Left ventricle myocardium inferior (tissue), 1 donor: ENCODE data around the gene HOXA6. TPM values are rescaled to one million over a fixed set of nuclear protein-coding genes. Genes with fewer than 3 reads are reported as not detected.

Source experiments
- DNase-seq: peaks from one replicate; pipeline ENCODE4 v3.0.0-alpha.2; 2020
- H3K27ac ChIP-seq: fragments of 200-600 bp; replicated peaks from 2 replicates; pipeline ENCODE4 v1.8.0; 2021
- H3K27me3 ChIP-seq: fragments of 200-600 bp; 2 replicates; pipeline ENCODE4 v1.8.0; 2021; ENCODE audit warnings: low read depth
- H3K36me3 ChIP-seq: fragments of 200-600 bp; 2 replicates; pipeline ENCODE4 v1.8.0; 2021
- H3K4me1 ChIP-seq: fragments of 200-600 bp; 2 replicates; pipeline ENCODE4 v1.8.0; 2021
- H3K4me3 ChIP-seq: fragments of 200-600 bp; 2 replicates; pipeline ENCODE4 v1.8.0; 2021; ENCODE audit warnings: mild to moderate bottlenecking, moderate library complexity
- H3K9me3 ChIP-seq: fragments of 200-600 bp; replicated peaks from 2 replicates; pipeline ENCODE4 v1.8.0; 2021
- intact Hi-C: fragments of 100-400 bp; cut with micrococcal nuclease; formaldehyde crosslinking; loops from one replicate; pipeline ENCODE4 v1.11.0; 2022
- total RNA-seq: library from RNA; stranded (reverse); fragmentation: NEBNext Ultra II Directional; extraction: Animal tissue kit (Norgen Biotek cat#: 25700); gene quantifications from one replicate; pipeline ENCODE4 v1.2.1, GENCODE V29; 2021
- TF ChIP-seq, protein P1 (sequence below): fragments of 200-600 bp; IDR thresholded peaks from 2 replicates; pipeline ENCODE4 v1.8.0; 2021; ENCODE audit warnings: antibody characterized with exemption, mild to moderate bottlenecking, borderline replicate concordance
- donor health status: DM: no; HTN: yes; CAD: no; lungs with severe emphysema.

The HOXA6 gene
- total RNA-seq, 1 donor from 2014 or later: not detected

DNA sequence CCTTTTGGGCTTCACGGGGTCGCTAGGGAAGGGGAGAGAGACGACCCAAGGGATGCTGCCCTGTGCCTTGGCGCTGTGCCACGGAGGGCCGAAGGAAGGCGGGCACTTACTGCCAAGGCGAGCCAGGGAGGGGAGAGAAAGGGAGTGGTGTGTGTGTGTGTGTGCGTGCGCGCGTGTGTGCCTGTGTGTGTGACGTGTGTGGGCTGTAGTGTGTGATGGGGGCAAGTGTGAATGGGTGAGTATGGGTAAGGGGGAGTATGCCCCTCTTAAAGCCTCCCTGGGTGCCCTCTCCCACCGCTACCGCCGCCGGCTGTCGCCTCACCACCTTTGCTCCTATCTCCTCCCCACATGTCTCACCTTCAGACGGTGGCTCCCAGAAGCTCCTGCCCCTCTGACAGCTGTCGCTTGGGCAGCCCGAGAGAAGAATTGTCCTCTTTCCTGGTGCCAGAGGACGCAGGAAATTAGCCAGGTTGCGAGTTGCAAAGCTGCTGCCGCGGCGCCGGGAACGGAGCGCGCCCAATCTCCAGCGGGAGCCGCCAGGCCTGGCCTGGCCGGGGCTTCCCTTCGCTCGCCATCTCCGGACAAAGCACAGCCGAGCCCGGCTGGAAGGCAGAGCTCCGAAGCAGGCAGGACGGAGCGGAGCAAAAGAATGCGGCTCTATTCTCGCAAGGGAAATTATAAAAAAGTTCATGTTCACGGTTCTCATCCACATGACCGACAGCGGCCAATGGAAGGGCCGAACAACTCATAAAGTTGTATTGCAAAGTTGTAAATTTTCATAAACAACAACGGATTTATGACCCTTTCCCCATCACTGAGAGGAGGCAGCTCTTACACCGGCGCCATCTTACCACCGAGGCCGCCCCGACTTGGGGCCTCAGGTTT, 4.6 kb upstream of the HOXA6 start, which contains the start of gene HOXA3:
Gene HOXA3 (minus strand): TSS at position 653 of the 885 bp plus-strand sequence. CDS start 41,943 bp downstream, outside the sequence.
- Histone ChIP-seq H3K4me3 (peak within 1 kb of the TSS; percentile 55), H3K9me3 (no peaks in the 10 kb centered on the region), H3K36me3 (no peaks in the 10 kb centered on the region), H3K27ac (no peak within 1 kb of the TSS), H3K4me1 (peaks cover 62% of the 10 kb centered on the region), H3K27me3 (peaks cover 100% of the 10 kb centered on the region)
- peak; percentile 9 for DNase-seq
- TF ChIP-seq, protein P1, sequence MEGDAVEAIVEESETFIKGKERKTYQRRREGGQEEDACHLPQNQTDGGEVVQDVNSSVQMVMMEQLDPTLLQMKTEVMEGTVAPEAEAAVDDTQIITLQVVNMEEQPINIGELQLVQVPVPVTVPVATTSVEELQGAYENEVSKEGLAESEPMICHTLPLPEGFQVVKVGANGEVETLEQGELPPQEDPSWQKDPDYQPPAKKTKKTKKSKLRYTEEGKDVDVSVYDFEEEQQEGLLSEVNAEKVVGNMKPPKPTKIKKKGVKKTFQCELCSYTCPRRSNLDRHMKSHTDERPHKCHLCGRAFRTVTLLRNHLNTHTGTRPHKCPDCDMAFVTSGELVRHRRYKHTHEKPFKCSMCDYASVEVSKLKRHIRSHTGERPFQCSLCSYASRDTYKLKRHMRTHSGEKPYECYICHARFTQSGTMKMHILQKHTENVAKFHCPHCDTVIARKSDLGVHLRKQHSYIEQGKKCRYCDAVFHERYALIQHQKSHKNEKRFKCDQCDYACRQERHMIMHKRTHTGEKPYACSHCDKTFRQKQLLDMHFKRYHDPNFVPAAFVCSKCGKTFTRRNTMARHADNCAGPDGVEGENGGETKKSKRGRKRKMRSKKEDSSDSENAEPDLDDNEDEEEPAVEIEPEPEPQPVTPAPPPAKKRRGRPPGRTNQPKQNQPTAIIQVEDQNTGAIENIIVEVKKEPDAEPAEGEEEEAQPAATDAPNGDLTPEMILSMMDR: no peak
- intact Hi-C loops: no loop called here

DNA sequence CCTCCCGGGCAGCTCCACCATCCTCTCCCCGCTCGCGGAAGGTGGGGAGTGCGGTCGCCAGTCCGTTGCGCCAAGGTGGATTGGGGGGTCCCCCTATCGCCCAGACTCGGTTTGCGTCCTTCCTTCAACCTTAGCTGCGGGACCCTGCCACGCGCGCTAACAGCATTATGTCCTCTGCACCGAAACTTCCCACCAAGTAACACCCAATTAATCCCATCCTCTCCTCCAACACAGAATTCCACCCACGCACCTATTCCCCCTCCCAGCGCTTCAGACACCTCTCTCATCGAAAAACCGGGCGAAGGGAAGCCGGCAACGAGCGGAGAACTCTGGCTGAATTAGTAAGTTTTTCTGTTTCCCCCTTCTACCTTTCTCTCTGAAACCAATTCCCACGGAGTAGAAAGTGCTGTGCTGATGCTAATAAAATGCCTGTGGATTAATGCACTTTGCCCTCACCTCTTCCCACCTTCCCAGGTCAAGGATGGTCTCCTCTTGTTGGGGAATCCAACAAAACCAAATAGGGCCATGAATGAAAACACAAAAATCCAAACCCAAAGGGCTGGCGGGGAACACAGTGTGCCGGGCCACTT, 3.9 kb upstream of the HOXA6 start:
- peaks cover 62% of the 10 kb centered on the region for H3K4me1 ChIP-seq
- intact Hi-C loops: no loop called here
- H3K4me3 ChIP-seq: peak overlapping the region; percentile 55
- peaks cover 100% of the 10 kb centered on the region for H3K27me3 ChIP-seq
- peak; percentile 12 for DNase-seq
- TF ChIP-seq, protein P1: no peak
- H3K36me3 ChIP-seq: no peaks in the 10 kb centered on the region
- no peak overlapping the region for H3K27ac ChIP-seq
- no peaks in the 10 kb centered on the region for H3K9me3 ChIP-seq

DNA sequence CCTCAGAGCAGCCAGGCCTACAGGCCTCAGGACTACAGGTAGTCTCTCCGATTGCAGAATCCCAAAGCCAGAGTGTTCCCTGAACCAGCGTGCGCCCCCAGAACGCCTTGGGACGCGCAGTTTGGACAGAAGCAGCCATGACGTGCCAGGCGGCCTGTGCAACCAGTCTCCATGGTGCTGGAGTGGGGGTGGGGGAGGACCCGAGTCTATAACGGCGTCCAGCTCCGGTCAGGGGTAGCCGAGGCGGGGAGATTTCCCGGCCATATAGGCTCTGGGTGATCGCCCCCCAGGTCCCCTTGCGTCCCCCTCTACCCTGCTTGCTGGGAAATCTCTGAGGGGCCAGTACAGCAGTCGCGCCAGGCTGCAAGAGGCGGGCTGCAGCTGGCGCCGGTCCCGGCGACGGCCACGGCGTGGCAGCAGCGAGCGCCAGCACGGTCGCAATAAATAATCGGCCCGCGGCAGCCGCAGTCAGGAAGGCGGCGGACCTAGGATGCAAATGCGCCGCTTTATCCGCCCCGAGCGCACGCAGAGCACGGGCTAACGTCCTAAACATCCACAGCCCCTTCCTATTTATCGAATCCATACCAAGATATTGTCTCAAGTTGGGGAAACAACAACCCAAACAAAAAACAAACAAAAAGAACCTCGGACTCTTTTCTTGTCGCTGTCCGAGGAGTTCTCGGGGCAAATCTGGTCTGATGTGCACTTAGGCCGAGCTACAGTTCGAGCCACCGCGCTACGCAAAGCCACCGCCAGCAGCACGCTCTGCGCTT, 3.2 kb upstream of the HOXA6 start:
- Histone ChIP-seq H3K36me3 (no peaks in the 10 kb centered on the region), H3K4me1 (peaks cover 56% of the 10 kb centered on the region), H3K27ac (no peak overlapping the region), H3K9me3 (no peaks in the 10 kb centered on the region), H3K4me3 (peak overlapping the region; percentile 55), H3K27me3 (peaks cover 100% of the 10 kb centered on the region)
- TF ChIP-seq, protein P1: peak; percentile 88
- intact Hi-C loops: no loop called here
- peak; percentile 51 for DNase-seq

DNA sequence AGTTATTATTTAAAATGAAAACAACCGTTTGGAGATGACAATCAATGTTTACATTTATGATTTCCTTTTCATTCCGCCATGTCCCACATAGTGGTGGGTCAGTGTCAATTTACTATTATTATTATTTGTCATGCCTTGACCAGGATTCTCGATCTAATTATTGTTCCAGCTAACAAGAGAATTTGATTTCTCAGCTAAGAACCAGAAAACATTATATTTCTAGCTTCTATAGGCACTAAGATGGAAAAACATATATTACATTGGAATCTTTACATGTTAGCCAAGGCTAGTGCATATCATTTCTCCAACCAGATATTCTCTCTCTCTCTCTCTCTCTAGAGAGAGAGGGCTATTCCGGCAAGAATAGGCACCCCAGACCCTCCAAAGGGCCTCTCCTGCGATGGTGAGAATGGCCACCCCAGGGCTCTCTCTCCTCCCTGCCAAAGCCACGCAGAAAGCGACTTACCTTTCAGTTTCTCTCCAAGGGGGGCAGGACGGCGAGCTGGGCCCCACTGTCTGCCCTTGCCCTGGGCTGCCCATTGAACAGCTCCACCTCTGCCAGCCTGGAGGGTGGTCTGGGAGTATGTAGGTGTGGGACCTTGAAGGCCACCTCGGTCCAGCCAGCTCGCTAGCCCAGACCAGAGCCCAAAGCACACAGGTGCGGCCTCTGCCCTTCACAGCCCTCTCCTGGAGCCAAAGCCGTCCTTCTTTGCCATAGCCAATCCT, 2.4 kb upstream of the HOXA6 start:
- peak overlapping the region; percentile 55 for H3K4me3 ChIP-seq
- peaks cover 100% of the 10 kb centered on the region for H3K27me3 ChIP-seq
- H3K36me3 ChIP-seq: no peaks in the 10 kb centered on the region
- DNase-seq: no peak
- H3K4me1 ChIP-seq: peaks cover 51% of the 10 kb centered on the region
- intact Hi-C loops: no loop called here
- TF ChIP-seq, protein P1: no peak
- no peak overlapping the region for H3K27ac ChIP-seq
- H3K9me3 ChIP-seq: no peaks in the 10 kb centered on the region
